ENCODE data around the gene CDK15. TPM values are rescaled to one million over a fixed set of nuclear protein-coding genes. Genes with fewer than 3 reads are reported as not detected.

The CDK15 gene
- total and polyA plus RNA-seq, 9 of the 15 experiments (the other 6 are each of a cell fraction or from before 2014, with no cell fraction given): not detected

GRCh38 chr2:201918616-201919307 is 112.4 kb downstream of the CDK15 start:
- in situ Hi-C loops (cut with MboI) (no loop called here), intact Hi-C loops (cut with micrococcal nuclease) (no loop called here)
- FAIRE-seq (no peak), DNase-seq (ENCODE audit: extremely low read depth in 1 of 4, low spot score in 3 of 4) (no peak), ATAC-seq (no peak)
- no peak overlapping the region for H3K4me2 ChIP-seq (ENCODE audit: insufficient read depth, low read length)
- POLR2A ChIA-PET: interaction anchor here (0.6 to 0.7 kb wide), 2 partner anchors 10 to 20 kb away, joined by 3 to 4 read pairs; no protein-coding TSS in a partner anchor
- CTCF ChIA-PET (ENCODE audit: low intra/inter-chr PET ratio): no interaction called here
- no peaks in the 10 kb centered on the region for H4K20me1 ChIP-seq (replicated peaks; ENCODE audit: control insufficient read depth, insufficient read depth, low read length)
- H3K36me3 ChIP-seq (ENCODE audit: control insufficient read depth, insufficient read depth, low read length): no peaks in the 10 kb centered on the region
- no peaks in the 10 kb centered on the region for H3K9me1 ChIP-seq (ENCODE audit: control insufficient read depth, insufficient read depth, low read length)
- H3K4me1 ChIP-seq (replicated peaks in 1 of 2; ENCODE audit: control insufficient read depth in 2 of 2, insufficient read depth in 2 of 2, low read length in 2 of 2): no peaks in the 10 kb centered on the region
- peaks cover 9 to 29% of the 10 kb centered on the region in 2 experiments; a peak in 3 of 5 replicates for H3K27me3 ChIP-seq (ENCODE audit: control insufficient read depth in 2 of 2, insufficient read depth in 2 of 2, low read length in 2 of 2)
- no peak overlapping the region for H2AFZ ChIP-seq (ENCODE audit: low read depth, low read length)
- 0% methylated on average over 10 of the region's 10 CpGs for WGBS (ENCODE audit: insufficient coverage, low coverage, missing lambda C conversion rate)
- H3K9me3 ChIP-seq (replicated peaks; ENCODE audit: control insufficient read depth, insufficient read depth, low read depth, low read length): no peaks in the 10 kb centered on the region
- no peak overlapping the region for H3K4me3 ChIP-seq
- no TSS peak for BruUV-seq (replicated peaks)
- H3K79me2 ChIP-seq (ENCODE audit: control insufficient read depth, insufficient read depth, low read length): no peaks in the 10 kb centered on the region
- H3K27ac ChIP-seq (ENCODE audit: extremely low read depth, low read depth, low read length): no peak overlapping the region
- no peak overlapping the region for H3K9ac ChIP-seq (ENCODE audit: insufficient read depth in 1 of 2, low read depth in 2 of 2, low read length in 2 of 2)
- TF ChIP-seq, protein P1, sequence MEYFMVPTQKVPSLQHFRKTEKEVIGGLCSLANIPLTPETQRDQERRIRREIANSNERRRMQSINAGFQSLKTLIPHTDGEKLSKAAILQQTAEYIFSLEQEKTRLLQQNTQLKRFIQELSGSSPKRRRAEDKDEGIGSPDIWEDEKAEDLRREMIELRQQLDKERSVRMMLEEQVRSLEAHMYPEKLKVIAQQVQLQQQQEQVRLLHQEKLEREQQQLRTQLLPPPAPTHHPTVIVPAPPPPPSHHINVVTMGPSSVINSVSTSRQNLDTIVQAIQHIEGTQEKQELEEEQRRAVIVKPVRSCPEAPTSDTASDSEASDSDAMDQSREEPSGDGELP (CRISPR knock-in tag; IDR thresholded peaks at IDR 0.05; ENCODE audit: borderline replicate concordance): no peak
- TF ChIP-seq, protein P2, sequence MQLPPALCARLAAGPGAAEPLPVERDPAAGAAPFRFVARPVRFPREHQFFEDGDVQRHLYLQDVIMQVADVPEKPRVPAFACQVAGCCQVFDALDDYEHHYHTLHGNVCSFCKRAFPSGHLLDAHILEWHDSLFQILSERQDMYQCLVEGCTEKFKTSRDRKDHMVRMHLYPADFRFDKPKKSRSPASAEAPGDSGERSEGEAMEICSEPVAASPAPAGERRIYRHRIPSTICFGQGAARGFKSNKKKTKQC (CRISPR knock-in tag; IDR thresholded peaks at IDR 0.05): no peak
- no peak for TF ChIP-seq CXXC5 (CRISPR knock-in tag; IDR thresholded peaks at IDR 0.05)
- no peak for TF ChIP-seq ZNF717 (CRISPR knock-in tag; IDR thresholded peaks at IDR 0.05)
- no peak for TF ChIP-seq LCOR (CRISPR knock-in tag; IDR thresholded peaks at IDR 0.05)
- TF ChIP-seq SNIP1 (IDR thresholded peaks at IDR 0.05; ENCODE audit: low read depth): no peak
- TF ChIP-seq FOXM1 (IDR thresholded peaks at IDR 0.05; ENCODE audit: low read depth): no peak
- TF ChIP-seq FOXM1 (CRISPR knock-in tag; IDR thresholded peaks at IDR 0.05; ENCODE audit: low read depth): no peak
- TF ChIP-seq, protein P3, sequence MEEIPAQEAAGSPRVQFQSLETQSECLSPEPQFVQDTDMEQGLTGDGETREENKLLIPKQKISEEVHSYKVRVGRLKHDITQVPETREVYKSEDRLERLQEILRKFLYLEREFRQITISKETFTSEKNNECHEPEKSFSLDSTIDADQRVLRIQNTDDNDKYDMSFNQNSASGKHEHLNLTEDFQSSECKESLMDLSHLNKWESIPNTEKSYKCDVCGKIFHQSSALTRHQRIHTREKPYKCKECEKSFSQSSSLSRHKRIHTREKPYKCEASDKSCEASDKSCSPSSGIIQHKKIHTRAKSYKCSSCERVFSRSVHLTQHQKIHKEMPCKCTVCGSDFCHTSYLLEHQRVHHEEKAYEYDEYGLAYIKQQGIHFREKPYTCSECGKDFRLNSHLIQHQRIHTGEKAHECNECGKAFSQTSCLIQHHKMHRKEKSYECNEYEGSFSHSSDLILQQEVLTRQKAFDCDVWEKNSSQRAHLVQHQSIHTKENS (CRISPR knock-in tag; IDR thresholded peaks at IDR 0.05): no peak
- TF ChIP-seq, protein P4, sequence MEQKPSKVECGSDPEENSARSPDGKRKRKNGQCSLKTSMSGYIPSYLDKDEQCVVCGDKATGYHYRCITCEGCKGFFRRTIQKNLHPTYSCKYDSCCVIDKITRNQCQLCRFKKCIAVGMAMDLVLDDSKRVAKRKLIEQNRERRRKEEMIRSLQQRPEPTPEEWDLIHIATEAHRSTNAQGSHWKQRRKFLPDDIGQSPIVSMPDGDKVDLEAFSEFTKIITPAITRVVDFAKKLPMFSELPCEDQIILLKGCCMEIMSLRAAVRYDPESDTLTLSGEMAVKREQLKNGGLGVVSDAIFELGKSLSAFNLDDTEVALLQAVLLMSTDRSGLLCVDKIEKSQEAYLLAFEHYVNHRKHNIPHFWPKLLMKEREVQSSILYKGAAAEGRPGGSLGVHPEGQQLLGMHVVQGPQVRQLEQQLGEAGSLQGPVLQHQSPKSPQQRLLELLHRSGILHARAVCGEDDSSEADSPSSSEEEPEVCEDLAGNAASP (IDR thresholded peaks at IDR 0.05): no peak
- no peak for TF ChIP-seq HMGN3 (IDR thresholded peaks at IDR 0.05; ENCODE audit: borderline replicate concordance, extremely low read depth, insufficient read length, low read depth, low read length)
- TF ChIP-seq ZNF133 (CRISPR knock-in tag; IDR thresholded peaks at IDR 0.05): no peak
- no peak for TF ChIP-seq RBM17 (IDR thresholded peaks at IDR 0.05; ENCODE audit: borderline replicate concordance, low read depth, low read length)
- TF ChIP-seq ZNF57 (CRISPR knock-in tag; IDR thresholded peaks at IDR 0.05): no peak

All from K562 (cell line).